ENCODE results near the gene PCNX2.

The PCNX2 gene

DNA sequence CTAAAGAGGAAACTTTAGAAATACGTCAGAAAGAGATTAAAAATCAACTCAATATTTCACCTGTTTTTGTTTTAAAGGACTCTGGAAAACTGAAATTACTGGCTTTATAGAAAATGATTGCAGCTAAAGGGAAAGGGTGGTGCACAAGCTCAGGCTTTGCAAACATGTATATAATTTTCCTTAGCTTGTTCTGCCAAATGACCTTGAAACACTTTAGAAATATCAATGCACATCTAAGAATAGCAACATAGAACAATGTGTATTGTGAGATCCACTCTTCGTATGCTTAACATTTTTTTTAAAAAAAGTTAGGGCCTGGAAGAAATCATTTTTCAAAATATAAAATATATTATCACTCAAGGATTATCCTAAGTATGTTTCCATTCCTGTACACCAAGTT, 201.3 kb downstream of the PCNX2 start:
- Histone ChIP-seq H3K36me3 (replicated peaks; ENCODE audit: insufficient read depth, low read length) (no peaks in the 10 kb centered on the region), H3K79me2 (ENCODE audit: low read length) (no peaks in the 10 kb centered on the region), H3K27ac (ENCODE audit: low read length) (no peak overlapping the region), H3F3A (ENCODE audit: insufficient read depth, low read length) (no peaks in the 10 kb centered on the region), H3K9me3 (replicated peaks; ENCODE audit: insufficient read depth, low read length) (no peaks in the 10 kb centered on the region), H3K4me3 (ENCODE audit: low read length) (no peak overlapping the region), H4K20me1 (ENCODE audit: insufficient read depth, low read length) (no peaks in the 10 kb centered on the region), H3K4me1 (ENCODE audit: low read length) (no peaks in the 10 kb centered on the region), H3K27me3 (replicated peaks; ENCODE audit: insufficient read depth, low read length) (no peaks in the 10 kb centered on the region), H3K9ac (ENCODE audit: low read length) (no peak overlapping the region), H2AFZ (ENCODE audit: low read length) (no peak overlapping the region), H3K9me2 (replicated peaks; ENCODE audit: insufficient read depth, low read length) (no peaks in the 10 kb centered on the region), H3K4me2 (ENCODE audit: low read depth, low read length) (no peak overlapping the region)
- TF ChIP-seq, protein P1, sequence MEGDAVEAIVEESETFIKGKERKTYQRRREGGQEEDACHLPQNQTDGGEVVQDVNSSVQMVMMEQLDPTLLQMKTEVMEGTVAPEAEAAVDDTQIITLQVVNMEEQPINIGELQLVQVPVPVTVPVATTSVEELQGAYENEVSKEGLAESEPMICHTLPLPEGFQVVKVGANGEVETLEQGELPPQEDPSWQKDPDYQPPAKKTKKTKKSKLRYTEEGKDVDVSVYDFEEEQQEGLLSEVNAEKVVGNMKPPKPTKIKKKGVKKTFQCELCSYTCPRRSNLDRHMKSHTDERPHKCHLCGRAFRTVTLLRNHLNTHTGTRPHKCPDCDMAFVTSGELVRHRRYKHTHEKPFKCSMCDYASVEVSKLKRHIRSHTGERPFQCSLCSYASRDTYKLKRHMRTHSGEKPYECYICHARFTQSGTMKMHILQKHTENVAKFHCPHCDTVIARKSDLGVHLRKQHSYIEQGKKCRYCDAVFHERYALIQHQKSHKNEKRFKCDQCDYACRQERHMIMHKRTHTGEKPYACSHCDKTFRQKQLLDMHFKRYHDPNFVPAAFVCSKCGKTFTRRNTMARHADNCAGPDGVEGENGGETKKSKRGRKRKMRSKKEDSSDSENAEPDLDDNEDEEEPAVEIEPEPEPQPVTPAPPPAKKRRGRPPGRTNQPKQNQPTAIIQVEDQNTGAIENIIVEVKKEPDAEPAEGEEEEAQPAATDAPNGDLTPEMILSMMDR (IDR thresholded peaks at IDR 0.05; ENCODE audit: low read length) = no peak
- TF ChIP-seq EZH2 (optimal IDR thresholded peaks at IDR 0.05; ENCODE audit: low read depth, low read length) (no peak), EZH2phosphoT487 (IDR thresholded peaks at IDR 0.05; ENCODE audit: low read length) (no peak)
- no peak for DNase-seq

DNA sequence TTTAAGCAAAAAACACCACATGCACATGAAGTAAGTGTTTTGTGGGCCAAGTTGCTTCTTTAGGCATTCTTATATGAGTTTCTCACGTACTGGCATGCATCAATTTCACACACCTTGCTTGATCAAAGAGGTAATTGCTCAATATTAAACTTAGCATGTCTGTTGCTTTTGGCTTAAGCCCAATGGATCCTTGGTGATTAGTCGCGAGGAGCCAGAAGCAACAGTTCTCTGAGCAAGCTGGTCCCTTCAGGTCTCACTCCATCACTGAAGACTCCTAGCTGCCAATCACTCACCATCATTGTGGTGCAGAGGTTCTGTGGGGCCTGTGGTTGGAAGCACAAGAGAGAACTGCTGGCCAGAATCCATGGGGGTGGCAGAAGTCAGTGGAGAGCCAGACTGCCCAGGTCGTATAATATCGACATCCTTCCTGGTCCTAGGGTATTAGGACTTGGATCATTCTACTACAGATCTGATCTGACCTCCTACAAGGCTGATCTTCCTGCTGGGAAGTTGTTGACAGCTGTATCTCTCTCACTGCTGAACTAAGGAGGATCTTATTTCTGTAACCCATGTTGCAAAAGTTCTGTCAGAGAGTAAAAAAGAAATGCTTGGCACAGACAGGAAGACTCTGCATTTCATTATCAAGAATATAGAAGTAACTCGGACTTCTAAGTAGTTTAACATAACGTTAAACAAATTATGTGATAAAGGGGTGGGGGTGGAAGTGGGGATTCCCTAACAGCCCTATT, 204.6 kb downstream of the PCNX2 start:
- Histone ChIP-seq H3K9me3 (replicated peaks; ENCODE audit: insufficient read depth, low read length) (no peaks in the 10 kb centered on the region), H3K36me3 (replicated peaks; ENCODE audit: insufficient read depth, low read length) (no peaks in the 10 kb centered on the region), H3K9ac (ENCODE audit: low read length) (no peak overlapping the region), H2AFZ (ENCODE audit: low read length) (no peak overlapping the region), H3F3A (ENCODE audit: insufficient read depth, low read length) (no peaks in the 10 kb centered on the region), H3K4me1 (ENCODE audit: low read length) (no peaks in the 10 kb centered on the region), H3K4me3 (ENCODE audit: low read length) (no peak overlapping the region), H3K79me2 (ENCODE audit: low read length) (no peaks in the 10 kb centered on the region), H3K27me3 (replicated peaks; ENCODE audit: insufficient read depth, low read length) (no peaks in the 10 kb centered on the region), H4K20me1 (ENCODE audit: insufficient read depth, low read length) (no peaks in the 10 kb centered on the region), H3K27ac (ENCODE audit: low read length) (no peak overlapping the region), H3K9me2 (replicated peaks; ENCODE audit: insufficient read depth, low read length) (no peaks in the 10 kb centered on the region), H3K4me2 (ENCODE audit: low read depth, low read length) (no peak overlapping the region)
- TF ChIP-seq EZH2phosphoT487 (IDR thresholded peaks at IDR 0.05; ENCODE audit: low read length) = no peak
- TF ChIP-seq, protein P1 (IDR thresholded peaks at IDR 0.05; ENCODE audit: low read length) = no peak
- no peak for TF ChIP-seq EZH2 (optimal IDR thresholded peaks at IDR 0.05; ENCODE audit: low read depth, low read length)
- DNase-seq = no peak

DNA sequence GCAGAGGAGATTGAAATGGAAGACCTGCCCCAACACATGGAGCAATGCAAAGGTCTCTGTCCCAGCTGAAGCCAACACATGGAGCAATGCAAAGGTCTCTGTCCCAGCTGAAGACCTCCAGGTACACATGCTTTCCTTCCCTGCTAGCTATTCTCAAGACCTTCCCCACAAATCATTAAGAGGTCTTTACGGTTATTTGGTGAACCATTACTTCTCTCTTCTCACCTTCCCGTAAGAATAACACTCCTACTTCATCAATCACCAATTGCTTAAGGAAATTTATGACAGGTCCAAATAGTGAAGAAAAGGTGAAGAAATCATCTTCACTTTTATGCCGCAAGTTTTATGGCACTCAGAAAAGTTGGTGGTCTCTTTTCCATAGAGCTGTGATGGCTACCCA, 206.3 kb downstream of the PCNX2 start:
- H3K9me3 ChIP-seq (replicated peaks; ENCODE audit: insufficient read depth, low read length) = no peaks in the 10 kb centered on the region
- no peaks in the 10 kb centered on the region for H3K79me2 ChIP-seq (ENCODE audit: low read length)
- no peak for DNase-seq
- TF ChIP-seq, protein P1 (IDR thresholded peaks at IDR 0.05; ENCODE audit: low read length) = no peak
- TF ChIP-seq EZH2 (optimal IDR thresholded peaks at IDR 0.05; ENCODE audit: low read depth, low read length) = no peak
- TF ChIP-seq EZH2phosphoT487 (IDR thresholded peaks at IDR 0.05; ENCODE audit: low read length) = no peak
- H3K4me1 ChIP-seq (ENCODE audit: low read length) = no peaks in the 10 kb centered on the region
- no peak overlapping the region for H3K9ac ChIP-seq (ENCODE audit: low read length)
- no peak overlapping the region for H2AFZ ChIP-seq (ENCODE audit: low read length)
- H3K4me2 ChIP-seq (ENCODE audit: low read depth, low read length) = no peak overlapping the region
- H3K9me2 ChIP-seq (replicated peaks; ENCODE audit: insufficient read depth, low read length) = no peaks in the 10 kb centered on the region
- no peaks in the 10 kb centered on the region for H4K20me1 ChIP-seq (ENCODE audit: insufficient read depth, low read length)
- no peaks in the 10 kb centered on the region for H3K36me3 ChIP-seq (replicated peaks; ENCODE audit: insufficient read depth, low read length)
- no peak overlapping the region for H3K4me3 ChIP-seq (ENCODE audit: low read length)
- H3K27ac ChIP-seq (ENCODE audit: low read length) = no peak overlapping the region
- no peaks in the 10 kb centered on the region for H3K27me3 ChIP-seq (replicated peaks; ENCODE audit: insufficient read depth, low read length)
- no peaks in the 10 kb centered on the region for H3F3A ChIP-seq (ENCODE audit: insufficient read depth, low read length)
